AG09319 (cell line): ENCODE results near the gene OR7C1.
"Not testable (repeated sequence)": the region's sequence is repeated elsewhere in the genome, so short reads cannot be mapped to it uniquely, and the experiment has no call there.

Experiments used
- DNase-seq: peaks from one replicate; pipeline ENCODE4 v3.0.0-alpha.2; 2010; ENCODE audit warnings: low read depth; ENCODE audit errors: extremely low read depth
- CTCF ChIP-seq: IDR thresholded peaks from 2 replicates; pipeline ENCODE4 v1.5.1; 2011; ENCODE audit warnings: low read depth, mild to moderate bottlenecking, inconsistent platforms, low read length, moderate library complexity

OR7C1 gene

GRCh38 chr19:14772995-14773394 is 62.0 kb downstream of the OR7C1 start:
- no peak for TF ChIP-seq CTCF

GRCh38 chr19:14772467-14772866 is 62.5 kb downstream of the OR7C1 start:
- no peak for TF ChIP-seq CTCF
- no peak for DNase-seq

More at GRCh38 chr19:14772995-14773394, 62.0 kb downstream of the OR7C1 start:
- DNase-seq, result no peak

- DNase-seq, result no peak
- TF ChIP-seq CTCF, result no peak
Observed at GRCh38 chr19:14770944-14771839, 63.8 kb downstream of the OR7C1 start.

- no peak for TF ChIP-seq CTCF
- DNase-seq, result no peak
Observed at GRCh38 chr19:14770136-14770535, 64.8 kb downstream of the OR7C1 start.

- TF ChIP-seq CTCF, result no peak
- DNase-seq, result no peak
Observed at GRCh38 chr19:14769201-14769600, 65.8 kb downstream of the OR7C1 start.

- no peak for TF ChIP-seq CTCF
- DNase-seq, result no peak
Observed at GRCh38 chr19:14768001-14768400, 67.0 kb downstream of the OR7C1 start.

GRCh38 chr19:14767466-14767971 is 67.5 kb downstream of the OR7C1 start:
- DNase-seq, result no peak
- no peak for TF ChIP-seq CTCF

- DNase-seq, result not testable (repeated sequence)
Observed at GRCh38 chr19:14765841-14766240, 69.1 kb downstream of the OR7C1 start.

- DNase-seq, result not testable (repeated sequence)
Observed at GRCh38 chr19:14765403-14765802, 69.6 kb downstream of the OR7C1 start.
